Measurements from ENCODE around the gene SMC2. TPM values are rescaled to one million over a fixed set of nuclear protein-coding genes. Genes with fewer than 3 reads are reported as not detected.

SMC2 gene
- polyA plus RNA-seq, 2 of the 4 experiments (the other 2 are of a cell fraction), result 33.9 to 43.3 TPM

GRCh38 chr9:104177676-104178075, 83.6 kb downstream of the SMC2 start:
- DNase-seq (ENCODE audit: low read depth in 1 of 2, low spot score in 1 of 2) (no peak), ATAC-seq (no peak), FAIRE-seq (no peak)
- Histone ChIP-seq H3K4me2 (no peak overlapping the region), H3K4me1 (no peaks in the 10 kb centered on the region), H3K9me3 (no peaks in the 10 kb centered on the region), H3K4me3 (no peak overlapping the region), H3K27ac (no peak overlapping the region)
- ChIA-PET POLR2A (no interaction called here), CTCF (interaction anchor here (1.2 to 3.4 kb wide), 5 partner anchors 12 to 212 kb away, joined by 3 to 36 read pairs (median 3); no protein-coding TSS in a partner anchor)
- TF ChIP-seq SMC3 (IDR thresholded peaks at IDR 0.05) (no peak), HOXB5 (CRISPR knock-in tag; IDR thresholded peaks at IDR 0.05) (no peak), CHD2 (IDR thresholded peaks at IDR 0.05; ENCODE audit: low read length, partially characterized antibody) (no peak), ZFP36 (IDR thresholded peaks at IDR 0.05; ENCODE audit: borderline replicate concordance, partially characterized antibody) (no peak), EHF (CRISPR knock-in tag; IDR thresholded peaks at IDR 0.05) (no peak), HOXB13 (CRISPR knock-in tag; IDR thresholded peaks at IDR 0.05; ENCODE audit: low read depth) (no peak), NFE2L2 (conservative IDR thresholded peaks at IDR 0.05; ENCODE audit: low read length) (no peak), FOSB (CRISPR knock-in tag; IDR thresholded peaks at IDR 0.05) (no peak), FOXS1 (CRISPR knock-in tag; IDR thresholded peaks at IDR 0.05) (no peak), HEYL (CRISPR knock-in tag; IDR thresholded peaks at IDR 0.05) (no peak), SREBF2 (IDR thresholded peaks at IDR 0.05) (no peak)
- TF ChIP-seq, protein P1, sequence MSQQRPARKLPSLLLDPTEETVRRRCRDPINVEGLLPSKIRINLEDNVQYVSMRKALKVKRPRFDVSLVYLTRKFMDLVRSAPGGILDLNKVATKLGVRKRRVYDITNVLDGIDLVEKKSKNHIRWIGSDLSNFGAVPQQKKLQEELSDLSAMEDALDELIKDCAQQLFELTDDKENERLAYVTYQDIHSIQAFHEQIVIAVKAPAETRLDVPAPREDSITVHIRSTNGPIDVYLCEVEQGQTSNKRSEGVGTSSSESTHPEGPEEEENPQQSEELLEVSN (IDR thresholded peaks at IDR 0.05; ENCODE audit: borderline replicate concordance, low read depth), result no peak
- TF ChIP-seq, protein P2, sequence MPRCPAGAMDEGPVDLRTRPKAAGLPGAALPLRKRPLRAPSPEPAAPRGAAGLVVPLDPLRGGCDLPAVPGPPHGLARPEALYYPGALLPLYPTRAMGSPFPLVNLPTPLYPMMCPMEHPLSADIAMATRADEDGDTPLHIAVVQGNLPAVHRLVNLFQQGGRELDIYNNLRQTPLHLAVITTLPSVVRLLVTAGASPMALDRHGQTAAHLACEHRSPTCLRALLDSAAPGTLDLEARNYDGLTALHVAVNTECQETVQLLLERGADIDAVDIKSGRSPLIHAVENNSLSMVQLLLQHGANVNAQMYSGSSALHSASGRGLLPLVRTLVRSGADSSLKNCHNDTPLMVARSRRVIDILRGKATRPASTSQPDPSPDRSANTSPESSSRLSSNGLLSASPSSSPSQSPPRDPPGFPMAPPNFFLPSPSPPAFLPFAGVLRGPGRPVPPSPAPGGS (IDR thresholded peaks at IDR 0.05), result no peak
- TF ChIP-seq, protein P3, sequence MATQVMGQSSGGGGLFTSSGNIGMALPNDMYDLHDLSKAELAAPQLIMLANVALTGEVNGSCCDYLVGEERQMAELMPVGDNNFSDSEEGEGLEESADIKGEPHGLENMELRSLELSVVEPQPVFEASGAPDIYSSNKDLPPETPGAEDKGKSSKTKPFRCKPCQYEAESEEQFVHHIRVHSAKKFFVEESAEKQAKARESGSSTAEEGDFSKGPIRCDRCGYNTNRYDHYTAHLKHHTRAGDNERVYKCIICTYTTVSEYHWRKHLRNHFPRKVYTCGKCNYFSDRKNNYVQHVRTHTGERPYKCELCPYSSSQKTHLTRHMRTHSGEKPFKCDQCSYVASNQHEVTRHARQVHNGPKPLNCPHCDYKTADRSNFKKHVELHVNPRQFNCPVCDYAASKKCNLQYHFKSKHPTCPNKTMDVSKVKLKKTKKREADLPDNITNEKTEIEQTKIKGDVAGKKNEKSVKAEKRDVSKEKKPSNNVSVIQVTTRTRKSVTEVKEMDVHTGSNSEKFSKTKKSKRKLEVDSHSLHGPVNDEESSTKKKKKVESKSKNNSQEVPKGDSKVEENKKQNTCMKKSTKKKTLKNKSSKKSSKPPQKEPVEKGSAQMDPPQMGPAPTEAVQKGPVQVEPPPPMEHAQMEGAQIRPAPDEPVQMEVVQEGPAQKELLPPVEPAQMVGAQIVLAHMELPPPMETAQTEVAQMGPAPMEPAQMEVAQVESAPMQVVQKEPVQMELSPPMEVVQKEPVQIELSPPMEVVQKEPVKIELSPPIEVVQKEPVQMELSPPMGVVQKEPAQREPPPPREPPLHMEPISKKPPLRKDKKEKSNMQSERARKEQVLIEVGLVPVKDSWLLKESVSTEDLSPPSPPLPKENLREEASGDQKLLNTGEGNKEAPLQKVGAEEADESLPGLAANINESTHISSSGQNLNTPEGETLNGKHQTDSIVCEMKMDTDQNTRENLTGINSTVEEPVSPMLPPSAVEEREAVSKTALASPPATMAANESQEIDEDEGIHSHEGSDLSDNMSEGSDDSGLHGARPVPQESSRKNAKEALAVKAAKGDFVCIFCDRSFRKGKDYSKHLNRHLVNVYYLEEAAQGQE (IDR thresholded peaks at IDR 0.05), result no peak
- TF ChIP-seq, protein P4, sequence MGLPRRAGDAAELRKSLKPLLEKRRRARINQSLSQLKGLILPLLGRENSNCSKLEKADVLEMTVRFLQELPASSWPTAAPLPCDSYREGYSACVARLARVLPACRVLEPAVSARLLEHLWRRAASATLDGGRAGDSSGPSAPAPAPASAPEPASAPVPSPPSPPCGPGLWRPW (IDR thresholded peaks at IDR 0.05), result no peak
- TF ChIP-seq, protein P5, sequence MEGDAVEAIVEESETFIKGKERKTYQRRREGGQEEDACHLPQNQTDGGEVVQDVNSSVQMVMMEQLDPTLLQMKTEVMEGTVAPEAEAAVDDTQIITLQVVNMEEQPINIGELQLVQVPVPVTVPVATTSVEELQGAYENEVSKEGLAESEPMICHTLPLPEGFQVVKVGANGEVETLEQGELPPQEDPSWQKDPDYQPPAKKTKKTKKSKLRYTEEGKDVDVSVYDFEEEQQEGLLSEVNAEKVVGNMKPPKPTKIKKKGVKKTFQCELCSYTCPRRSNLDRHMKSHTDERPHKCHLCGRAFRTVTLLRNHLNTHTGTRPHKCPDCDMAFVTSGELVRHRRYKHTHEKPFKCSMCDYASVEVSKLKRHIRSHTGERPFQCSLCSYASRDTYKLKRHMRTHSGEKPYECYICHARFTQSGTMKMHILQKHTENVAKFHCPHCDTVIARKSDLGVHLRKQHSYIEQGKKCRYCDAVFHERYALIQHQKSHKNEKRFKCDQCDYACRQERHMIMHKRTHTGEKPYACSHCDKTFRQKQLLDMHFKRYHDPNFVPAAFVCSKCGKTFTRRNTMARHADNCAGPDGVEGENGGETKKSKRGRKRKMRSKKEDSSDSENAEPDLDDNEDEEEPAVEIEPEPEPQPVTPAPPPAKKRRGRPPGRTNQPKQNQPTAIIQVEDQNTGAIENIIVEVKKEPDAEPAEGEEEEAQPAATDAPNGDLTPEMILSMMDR (IDR thresholded peaks at IDR 0.05), result no peak

Data from A549 (cell line).